K562 (cell line): ENCODE results near the gene IL23A. TPM values are rescaled to one million over a fixed set of nuclear protein-coding genes. Genes with fewer than 3 reads are reported as not detected.

Source experiments
- CREM ChIP-seq: IDR thresholded peaks from 2 replicates; pipeline ENCODE4 v1.6.1; 2014; ENCODE audit warnings: antibody characterized with exemption, low read depth
- TCFL5 ChIP-seq: fragments of 250-450 bp; sonication (Bioruptor Pico); conservative IDR thresholded peaks from 2 replicates; pipeline ENCODE4 v1.6.1; 2021; ENCODE audit warnings: mild to moderate bottlenecking, moderate library complexity, matching md5 sums
- polyA plus RNA-seq, 8 experiments: library from polyadenylated mRNA; depleted of rRNA in 4 of 8; stranded (reverse) in 5 of 8; unstranded in 3 of 8; fragments of >200 nt; fragmentation: Nextera tagmentation in 2 of 8; fragmentation: Illumina TruSeq in 1 of 8; extraction: Ambion mirVana in 2 of 8; extraction: Trizol in 1 of 8; gene quantifications; 2 replicates each; pipeline versions ENCODE4 v1.2.1 to v1.2.3, GENCODE V29; 2011 to 2014; ENCODE audit warnings: inconsistent platforms in 1 of 8, missing spikeins in 1 of 8
- total RNA-seq, 7 experiments: library from RNA; depleted of rRNA in 6 of 7; stranded (reverse); fragments of >200 nt in 6 of 7; fragmentation: Illumina TruSeq in 2 of 7; extraction: Trizol in 2 of 7; gene quantifications; 2 replicates each; pipeline versions ENCODE4 v1.2.1 to v1.2.3, GENCODE V29; 2011 to 2021; ENCODE audit warnings: low replicate concordance in 1 of 7
- TF ChIP-seq, protein P1 (sequence below): fragments of 250-450 bp; sonication (Bioruptor Pico); IDR thresholded peaks from 2 replicates; pipeline ENCODE4 v1.5.0; 2022; ENCODE audit warnings: mild to moderate bottlenecking
- TF ChIP-seq, protein P2 (sequence below), 2 experiments: fragments of 450-650 bp; IDR thresholded peaks; 2 replicates each; pipeline ENCODE4 v1.6.1; 2018; ENCODE audit warnings: mild to moderate bottlenecking in 2 of 2, low read depth in 1 of 2; ENCODE audit not compliant: partially characterized antibody in 2 of 2
- TF ChIP-seq, protein P3 (sequence below): fragments of 450-650 bp; IDR thresholded peaks from 2 replicates; pipeline ENCODE4 v1.6.1; 2016; ENCODE audit warnings: mild to moderate bottlenecking, moderate library complexity

Gene IL23A
- total and polyA plus RNA-seq, 9 of the 15 experiments (the other 6 are each of a cell fraction or from before 2014, with no cell fraction given): 4.4 to 37.2 (median 9.6) TPM

DNA sequence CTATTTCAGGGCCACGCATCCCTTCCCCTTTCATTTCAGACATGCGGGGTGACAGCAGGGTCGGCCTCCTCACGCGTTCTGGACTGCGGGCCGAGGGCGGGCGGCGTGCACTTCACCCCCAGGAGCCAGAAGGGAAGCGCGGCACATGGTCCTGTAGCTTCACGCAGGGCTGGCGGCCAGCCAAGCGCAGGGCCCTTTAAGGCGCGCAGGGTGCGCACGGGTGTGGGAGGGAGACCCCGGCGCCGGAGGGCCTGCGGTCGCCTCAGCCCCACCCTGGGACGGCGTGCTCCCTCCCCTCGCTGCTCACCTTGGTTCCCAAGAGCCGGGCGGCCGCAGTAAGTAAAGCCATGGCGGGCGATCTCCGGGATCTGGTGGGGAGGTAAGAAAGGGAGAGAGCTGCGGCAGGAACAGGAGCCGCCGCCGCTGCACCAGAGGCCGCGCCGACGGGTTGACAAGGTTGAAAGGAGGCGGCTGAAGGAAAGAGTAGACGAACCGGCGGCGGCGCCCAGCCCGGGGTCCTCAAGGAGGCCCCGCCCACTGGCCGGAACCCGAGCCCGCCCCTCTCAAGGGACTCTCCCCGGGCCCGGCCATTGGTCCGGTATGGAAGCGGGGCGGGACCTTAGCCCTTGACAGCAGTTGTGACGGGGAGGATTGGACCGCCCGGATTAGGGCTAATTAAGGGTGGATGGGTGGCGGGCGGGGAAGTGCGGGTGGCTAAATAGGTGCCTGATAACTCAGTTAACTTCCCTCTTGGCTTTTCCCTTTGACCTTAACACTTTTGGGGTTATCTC lies 38.6 kb upstream of the IL23A start, which contains the start of gene CS (continued):
- TF ChIP-seq, protein P1, sequence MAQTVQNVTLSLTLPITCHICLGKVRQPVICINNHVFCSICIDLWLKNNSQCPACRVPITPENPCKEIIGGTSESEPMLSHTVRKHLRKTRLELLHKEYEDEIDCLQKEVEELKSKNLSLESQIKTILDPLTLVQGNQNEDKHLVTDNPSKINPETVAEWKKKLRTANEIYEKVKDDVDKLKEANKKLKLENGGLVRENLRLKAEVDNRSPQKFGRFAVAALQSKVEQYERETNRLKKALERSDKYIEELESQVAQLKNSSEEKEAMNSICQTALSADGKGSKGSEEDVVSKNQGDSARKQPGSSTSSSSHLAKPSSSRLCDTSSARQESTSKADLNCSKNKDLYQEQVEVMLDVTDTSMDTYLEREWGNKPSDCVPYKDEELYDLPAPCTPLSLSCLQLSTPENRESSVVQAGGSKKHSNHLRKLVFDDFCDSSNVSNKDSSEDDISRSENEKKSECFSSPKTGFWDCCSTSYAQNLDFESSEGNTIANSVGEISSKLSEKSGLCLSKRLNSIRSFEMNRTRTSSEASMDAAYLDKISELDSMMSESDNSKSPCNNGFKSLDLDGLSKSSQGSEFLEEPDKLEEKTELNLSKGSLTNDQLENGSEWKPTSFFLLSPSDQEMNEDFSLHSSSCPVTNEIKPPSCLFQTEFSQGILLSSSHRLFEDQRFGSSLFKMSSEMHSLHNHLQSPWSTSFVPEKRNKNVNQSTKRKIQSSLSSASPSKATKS: no peak
- TF ChIP-seq TCFL5 (CRISPR knock-in tag) (no peak), CREM (peak; percentile 54; the same call in 1 of the 2 replicates)
- TF ChIP-seq, protein P2, sequence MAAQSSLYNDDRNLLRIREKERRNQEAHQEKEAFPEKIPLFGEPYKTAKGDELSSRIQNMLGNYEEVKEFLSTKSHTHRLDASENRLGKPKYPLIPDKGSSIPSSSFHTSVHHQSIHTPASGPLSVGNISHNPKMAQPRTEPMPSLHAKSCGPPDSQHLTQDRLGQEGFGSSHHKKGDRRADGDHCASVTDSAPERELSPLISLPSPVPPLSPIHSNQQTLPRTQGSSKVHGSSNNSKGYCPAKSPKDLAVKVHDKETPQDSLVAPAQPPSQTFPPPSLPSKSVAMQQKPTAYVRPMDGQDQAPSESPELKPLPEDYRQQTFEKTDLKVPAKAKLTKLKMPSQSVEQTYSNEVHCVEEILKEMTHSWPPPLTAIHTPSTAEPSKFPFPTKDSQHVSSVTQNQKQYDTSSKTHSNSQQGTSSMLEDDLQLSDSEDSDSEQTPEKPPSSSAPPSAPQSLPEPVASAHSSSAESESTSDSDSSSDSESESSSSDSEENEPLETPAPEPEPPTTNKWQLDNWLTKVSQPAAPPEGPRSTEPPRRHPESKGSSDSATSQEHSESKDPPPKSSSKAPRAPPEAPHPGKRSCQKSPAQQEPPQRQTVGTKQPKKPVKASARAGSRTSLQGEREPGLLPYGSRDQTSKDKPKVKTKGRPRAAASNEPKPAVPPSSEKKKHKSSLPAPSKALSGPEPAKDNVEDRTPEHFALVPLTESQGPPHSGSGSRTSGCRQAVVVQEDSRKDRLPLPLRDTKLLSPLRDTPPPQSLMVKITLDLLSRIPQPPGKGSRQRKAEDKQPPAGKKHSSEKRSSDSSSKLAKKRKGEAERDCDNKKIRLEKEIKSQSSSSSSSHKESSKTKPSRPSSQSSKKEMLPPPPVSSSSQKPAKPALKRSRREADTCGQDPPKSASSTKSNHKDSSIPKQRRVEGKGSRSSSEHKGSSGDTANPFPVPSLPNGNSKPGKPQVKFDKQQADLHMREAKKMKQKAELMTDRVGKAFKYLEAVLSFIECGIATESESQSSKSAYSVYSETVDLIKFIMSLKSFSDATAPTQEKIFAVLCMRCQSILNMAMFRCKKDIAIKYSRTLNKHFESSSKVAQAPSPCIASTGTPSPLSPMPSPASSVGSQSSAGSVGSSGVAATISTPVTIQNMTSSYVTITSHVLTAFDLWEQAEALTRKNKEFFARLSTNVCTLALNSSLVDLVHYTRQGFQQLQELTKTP (IDR thresholded peaks at IDR 0.05; ENCODE audit: low read depth in 1 of 2, partially characterized antibody in 2 of 2): no peak
- TF ChIP-seq, protein P3, sequence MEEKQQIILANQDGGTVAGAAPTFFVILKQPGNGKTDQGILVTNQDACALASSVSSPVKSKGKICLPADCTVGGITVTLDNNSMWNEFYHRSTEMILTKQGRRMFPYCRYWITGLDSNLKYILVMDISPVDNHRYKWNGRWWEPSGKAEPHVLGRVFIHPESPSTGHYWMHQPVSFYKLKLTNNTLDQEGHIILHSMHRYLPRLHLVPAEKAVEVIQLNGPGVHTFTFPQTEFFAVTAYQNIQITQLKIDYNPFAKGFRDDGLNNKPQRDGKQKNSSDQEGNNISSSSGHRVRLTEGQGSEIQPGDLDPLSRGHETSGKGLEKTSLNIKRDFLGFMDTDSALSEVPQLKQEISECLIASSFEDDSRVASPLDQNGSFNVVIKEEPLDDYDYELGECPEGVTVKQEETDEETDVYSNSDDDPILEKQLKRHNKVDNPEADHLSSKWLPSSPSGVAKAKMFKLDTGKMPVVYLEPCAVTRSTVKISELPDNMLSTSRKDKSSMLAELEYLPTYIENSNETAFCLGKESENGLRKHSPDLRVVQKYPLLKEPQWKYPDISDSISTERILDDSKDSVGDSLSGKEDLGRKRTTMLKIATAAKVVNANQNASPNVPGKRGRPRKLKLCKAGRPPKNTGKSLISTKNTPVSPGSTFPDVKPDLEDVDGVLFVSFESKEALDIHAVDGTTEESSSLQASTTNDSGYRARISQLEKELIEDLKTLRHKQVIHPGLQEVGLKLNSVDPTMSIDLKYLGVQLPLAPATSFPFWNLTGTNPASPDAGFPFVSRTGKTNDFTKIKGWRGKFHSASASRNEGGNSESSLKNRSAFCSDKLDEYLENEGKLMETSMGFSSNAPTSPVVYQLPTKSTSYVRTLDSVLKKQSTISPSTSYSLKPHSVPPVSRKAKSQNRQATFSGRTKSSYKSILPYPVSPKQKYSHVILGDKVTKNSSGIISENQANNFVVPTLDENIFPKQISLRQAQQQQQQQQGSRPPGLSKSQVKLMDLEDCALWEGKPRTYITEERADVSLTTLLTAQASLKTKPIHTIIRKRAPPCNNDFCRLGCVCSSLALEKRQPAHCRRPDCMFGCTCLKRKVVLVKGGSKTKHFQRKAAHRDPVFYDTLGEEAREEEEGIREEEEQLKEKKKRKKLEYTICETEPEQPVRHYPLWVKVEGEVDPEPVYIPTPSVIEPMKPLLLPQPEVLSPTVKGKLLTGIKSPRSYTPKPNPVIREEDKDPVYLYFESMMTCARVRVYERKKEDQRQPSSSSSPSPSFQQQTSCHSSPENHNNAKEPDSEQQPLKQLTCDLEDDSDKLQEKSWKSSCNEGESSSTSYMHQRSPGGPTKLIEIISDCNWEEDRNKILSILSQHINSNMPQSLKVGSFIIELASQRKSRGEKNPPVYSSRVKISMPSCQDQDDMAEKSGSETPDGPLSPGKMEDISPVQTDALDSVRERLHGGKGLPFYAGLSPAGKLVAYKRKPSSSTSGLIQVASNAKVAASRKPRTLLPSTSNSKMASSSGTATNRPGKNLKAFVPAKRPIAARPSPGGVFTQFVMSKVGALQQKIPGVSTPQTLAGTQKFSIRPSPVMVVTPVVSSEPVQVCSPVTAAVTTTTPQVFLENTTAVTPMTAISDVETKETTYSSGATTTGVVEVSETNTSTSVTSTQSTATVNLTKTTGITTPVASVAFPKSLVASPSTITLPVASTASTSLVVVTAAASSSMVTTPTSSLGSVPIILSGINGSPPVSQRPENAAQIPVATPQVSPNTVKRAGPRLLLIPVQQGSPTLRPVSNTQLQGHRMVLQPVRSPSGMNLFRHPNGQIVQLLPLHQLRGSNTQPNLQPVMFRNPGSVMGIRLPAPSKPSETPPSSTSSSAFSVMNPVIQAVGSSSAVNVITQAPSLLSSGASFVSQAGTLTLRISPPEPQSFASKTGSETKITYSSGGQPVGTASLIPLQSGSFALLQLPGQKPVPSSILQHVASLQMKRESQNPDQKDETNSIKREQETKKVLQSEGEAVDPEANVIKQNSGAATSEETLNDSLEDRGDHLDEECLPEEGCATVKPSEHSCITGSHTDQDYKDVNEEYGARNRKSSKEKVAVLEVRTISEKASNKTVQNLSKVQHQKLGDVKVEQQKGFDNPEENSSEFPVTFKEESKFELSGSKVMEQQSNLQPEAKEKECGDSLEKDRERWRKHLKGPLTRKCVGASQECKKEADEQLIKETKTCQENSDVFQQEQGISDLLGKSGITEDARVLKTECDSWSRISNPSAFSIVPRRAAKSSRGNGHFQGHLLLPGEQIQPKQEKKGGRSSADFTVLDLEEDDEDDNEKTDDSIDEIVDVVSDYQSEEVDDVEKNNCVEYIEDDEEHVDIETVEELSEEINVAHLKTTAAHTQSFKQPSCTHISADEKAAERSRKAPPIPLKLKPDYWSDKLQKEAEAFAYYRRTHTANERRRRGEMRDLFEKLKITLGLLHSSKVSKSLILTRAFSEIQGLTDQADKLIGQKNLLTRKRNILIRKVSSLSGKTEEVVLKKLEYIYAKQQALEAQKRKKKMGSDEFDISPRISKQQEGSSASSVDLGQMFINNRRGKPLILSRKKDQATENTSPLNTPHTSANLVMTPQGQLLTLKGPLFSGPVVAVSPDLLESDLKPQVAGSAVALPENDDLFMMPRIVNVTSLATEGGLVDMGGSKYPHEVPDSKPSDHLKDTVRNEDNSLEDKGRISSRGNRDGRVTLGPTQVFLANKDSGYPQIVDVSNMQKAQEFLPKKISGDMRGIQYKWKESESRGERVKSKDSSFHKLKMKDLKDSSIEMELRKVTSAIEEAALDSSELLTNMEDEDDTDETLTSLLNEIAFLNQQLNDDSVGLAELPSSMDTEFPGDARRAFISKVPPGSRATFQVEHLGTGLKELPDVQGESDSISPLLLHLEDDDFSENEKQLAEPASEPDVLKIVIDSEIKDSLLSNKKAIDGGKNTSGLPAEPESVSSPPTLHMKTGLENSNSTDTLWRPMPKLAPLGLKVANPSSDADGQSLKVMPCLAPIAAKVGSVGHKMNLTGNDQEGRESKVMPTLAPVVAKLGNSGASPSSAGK: peak; percentile 71
